ENCODE data around the gene SIAH3. TPM values are rescaled to one million over a fixed set of nuclear protein-coding genes. Genes with fewer than 3 reads are reported as not detected.
A peak's percentile ranks its signal among the peaks of the same experiment; 100 is the strongest.

SIAH3 gene
- total and polyA plus RNA-seq, 9 of the 15 experiments (the other 6 are each of a cell fraction or from before 2014, with no cell fraction given) = not detected

GRCh38 chr13:45807520-45808099 is 43.9 kb downstream of the SIAH3 start (continued):
- TF ChIP-seq CUX1 (CRISPR knock-in tag; IDR thresholded peaks at IDR 0.05) (no peak), IRF1 (CRISPR knock-in tag; IDR thresholded peaks at IDR 0.05; ENCODE audit: borderline replicate concordance) (no peak), PTBP1 (IDR thresholded peaks at IDR 0.05; ENCODE audit: low read depth, low read length) (no peak), ZNF740 (CRISPR knock-in tag; IDR thresholded peaks at IDR 0.05) (no peak), ZNF740 (tag; IDR thresholded peaks at IDR 0.05) (no peak), SMC3 (conservative IDR thresholded peaks at IDR 0.05; ENCODE audit: insufficient read depth, low read depth, low read length) (0 out of 2 replicates have a peak, but pooled peaks have one; percentile 14), POLR3A (IDR thresholded peaks at IDR 0.05; ENCODE audit: borderline replicate concordance, extremely low read depth, insufficient read depth, insufficient read length) (no peak), JUND (IDR thresholded peaks at IDR 0.05; ENCODE audit: borderline replicate concordance, low read depth, low read length) (peak; percentile 65; the same call in 1 of the 2 replicates), JUND (tag; IDR thresholded peaks at IDR 0.05; ENCODE audit: borderline replicate concordance, low read depth, low read length) (peak; percentile 44; the same call in 1 of the 3 replicates), FOXM1 (IDR thresholded peaks at IDR 0.05; ENCODE audit: low read depth) (no peak), FOXM1 (CRISPR knock-in tag; IDR thresholded peaks at IDR 0.05; ENCODE audit: low read depth) (no peak), NBN (IDR thresholded peaks at IDR 0.05; ENCODE audit: low read depth) (no peak), ZNF121 (CRISPR knock-in tag; conservative IDR thresholded peaks at IDR 0.05) (no peak), RAD21 (CRISPR knock-in tag; conservative IDR thresholded peaks at IDR 0.05 in 1 of 2, IDR thresholded peaks at IDR 0.05 in 1 of 2) (peak; percentile 59 to 79), PBX2 (CRISPR knock-in tag; IDR thresholded peaks at IDR 0.05; ENCODE audit: low read depth) (no peak), PBX2 (tag; conservative IDR thresholded peaks at IDR 0.05; ENCODE audit: low read depth) (0 out of 2 replicates have a peak, but pooled peaks have one; percentile 8), MAFG (tag; conservative IDR thresholded peaks at IDR 0.05) (no peak), HDGF (IDR thresholded peaks at IDR 0.05) (no peak), ZNF436 (CRISPR knock-in tag; IDR thresholded peaks at IDR 0.05) (no peak)
